HG02610 (cell line): Measurements from ENCODE around the gene MAL.
"Not testable (repeated sequence)": the region's sequence is repeated elsewhere in the genome, so short reads cannot be mapped to it uniquely, and the experiment has no call there.

Source experiments
- ATAC-seq: cut with Tn5 transposase; IDR thresholded peaks from one replicate; pipeline ENCODE4 v1.9.1; 2021; ENCODE audit warnings: mild to moderate bottlenecking, moderate library complexity; ENCODE audit not compliant: unreplicated experiment

The MAL gene

DNA sequence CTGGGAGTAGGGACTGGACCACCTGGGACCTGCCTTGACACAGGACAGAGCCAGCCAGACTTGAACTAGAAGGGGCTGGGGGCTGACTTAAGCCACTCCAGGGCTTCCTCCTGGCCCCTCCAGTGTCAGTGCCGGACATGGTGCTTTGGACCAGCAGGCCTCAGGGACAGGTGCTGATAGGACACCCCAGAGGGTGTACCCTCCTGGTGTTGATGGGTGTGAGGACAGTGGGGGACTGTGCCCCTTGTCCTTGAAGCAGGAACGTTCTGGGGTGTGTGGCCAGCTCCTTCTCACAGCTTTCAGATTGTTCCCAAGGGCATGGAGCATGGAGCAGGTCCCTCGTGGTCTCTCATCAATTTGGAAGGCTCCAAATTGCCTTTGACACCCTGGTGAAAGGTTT lies 6.8 kb downstream of the MAL start:
- no peak for ATAC-seq

DNA sequence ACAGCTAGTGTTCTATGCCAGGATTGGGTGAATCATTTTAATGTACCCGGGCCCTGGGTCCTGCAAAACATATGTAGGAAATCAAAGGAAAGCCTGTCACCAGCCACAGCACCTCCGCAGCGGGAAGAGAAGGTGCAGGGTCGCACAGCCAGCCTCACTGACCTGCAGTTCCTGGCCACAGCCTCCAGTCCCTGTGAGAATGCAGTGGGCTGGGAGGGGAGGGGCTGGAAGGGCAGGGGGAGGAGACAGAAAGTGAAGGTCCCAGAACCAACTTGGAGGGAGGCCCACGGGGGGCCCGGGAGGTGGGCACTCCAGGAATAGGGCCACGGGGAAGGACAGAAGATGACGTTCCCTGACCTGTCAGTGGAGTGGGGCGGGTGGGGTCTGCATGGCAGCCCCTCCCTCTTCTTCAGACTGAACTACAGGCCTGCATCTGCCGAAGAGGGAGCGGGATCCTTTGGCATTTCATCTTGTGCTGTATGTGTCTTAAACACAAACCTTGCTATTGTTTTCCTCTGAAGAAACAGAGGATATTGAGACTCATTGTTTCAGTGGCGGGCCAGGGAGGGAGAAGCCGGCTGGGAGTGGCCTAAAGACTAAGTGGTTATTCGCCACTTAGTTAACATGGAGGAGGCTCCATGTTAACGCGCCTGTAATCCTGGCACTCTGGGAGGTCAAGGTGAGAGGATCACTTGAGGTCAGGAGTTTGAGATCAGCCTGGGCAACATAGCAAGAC lies 7.5 kb downstream of the MAL start:
- no peak for ATAC-seq

DNA sequence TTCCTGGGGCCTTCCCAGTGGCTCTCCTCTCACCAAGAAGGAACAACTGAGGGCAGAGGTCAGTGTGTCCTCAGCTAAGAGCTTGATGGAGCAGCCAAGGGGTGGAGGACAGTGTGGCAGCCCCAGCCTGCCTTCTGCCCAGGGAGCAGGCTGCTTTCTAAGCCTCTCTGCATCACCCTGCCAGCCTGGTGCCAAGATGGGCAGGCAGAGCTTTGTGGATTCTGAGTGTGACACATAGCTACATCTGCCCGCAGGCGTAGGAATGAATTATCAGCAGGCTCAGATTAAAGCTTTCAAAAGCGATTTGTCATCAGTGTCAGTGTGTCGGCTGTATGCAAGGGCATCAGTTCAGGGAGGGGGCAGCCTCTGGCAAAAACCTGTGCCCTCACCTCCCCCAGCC lies 8.7 kb downstream of the MAL start:
- ATAC-seq: no peak

DNA sequence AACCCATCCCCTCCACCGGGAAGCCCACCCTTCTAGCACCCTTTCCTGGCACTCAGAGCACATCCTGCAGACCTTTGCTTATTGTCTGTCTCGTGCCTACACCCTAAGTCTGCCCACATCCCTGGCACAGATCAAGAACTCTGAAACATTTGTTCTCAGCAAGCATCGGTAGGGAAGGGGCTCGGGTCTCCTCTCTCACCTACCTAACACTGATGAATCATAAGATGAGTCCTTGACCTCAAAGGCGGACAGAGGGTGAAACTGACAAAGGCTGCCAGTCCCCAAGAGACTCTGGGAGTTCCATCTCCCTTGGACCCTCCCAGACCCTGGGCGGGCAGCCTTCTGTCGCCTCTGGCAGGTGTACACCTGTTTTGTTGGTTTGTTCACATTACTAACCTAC lies 9.3 kb downstream of the MAL start:
- ATAC-seq: no peak

DNA sequence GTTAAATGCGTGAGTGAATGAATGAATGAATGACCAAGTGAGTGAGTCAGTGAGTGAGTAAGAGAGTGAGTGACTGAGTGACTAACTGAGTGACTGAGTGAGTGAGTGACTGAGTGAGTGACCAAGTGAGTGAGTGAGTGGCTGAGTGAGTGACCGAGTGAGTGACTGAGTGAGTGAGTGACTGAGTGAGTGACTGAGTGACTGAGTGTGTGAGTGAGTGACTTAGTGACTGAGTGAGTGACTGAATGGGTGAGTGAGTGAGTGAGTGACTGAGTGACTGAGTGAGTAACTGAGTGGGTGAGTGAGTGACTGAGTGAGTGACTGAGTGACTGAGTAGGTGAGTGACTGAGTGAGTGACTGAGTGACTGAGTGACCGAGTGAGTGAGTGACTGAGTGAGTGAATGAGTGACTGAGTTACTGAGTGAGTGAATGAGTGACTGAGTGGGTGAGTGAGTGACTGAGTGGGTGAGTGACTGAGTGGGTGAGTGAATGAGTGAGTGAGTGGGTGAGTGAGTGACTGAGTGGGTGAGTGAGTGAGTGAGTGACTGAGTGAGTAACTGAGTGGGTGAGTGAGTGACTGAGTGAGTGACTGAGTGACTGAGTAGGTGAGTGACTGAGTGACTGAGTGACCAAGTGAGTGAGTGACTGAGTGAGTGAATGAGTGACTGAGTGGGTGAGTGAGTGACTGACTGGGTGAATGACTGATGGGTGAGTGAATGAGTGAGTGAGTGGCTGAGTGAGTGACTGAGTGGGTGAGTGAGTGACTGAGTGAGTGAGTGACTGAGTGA lies 11.3 kb downstream of the MAL start:
- no peak for ATAC-seq

DNA sequence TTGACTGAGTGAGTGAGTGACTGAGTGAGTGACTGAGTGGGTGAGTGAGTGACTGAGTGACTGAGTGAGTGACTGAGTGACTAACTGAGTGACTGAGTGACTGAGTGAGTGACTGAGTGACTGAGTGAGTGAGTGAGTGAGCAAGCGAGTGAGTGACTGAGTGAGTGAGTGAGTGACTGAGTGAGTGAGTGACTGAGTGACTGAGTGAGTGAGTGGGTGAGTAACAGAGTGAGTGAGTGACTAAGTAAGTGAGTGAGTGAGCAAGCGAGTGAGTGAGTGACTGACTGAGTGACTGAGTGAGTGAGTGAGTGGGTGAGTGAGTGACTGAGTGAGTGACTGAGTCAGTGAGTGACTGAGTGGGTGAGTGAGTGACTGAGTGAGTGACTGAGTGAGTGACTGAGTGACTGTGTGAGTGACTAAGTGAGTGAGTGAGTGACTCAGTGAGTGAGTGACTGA lies 11.9 kb downstream of the MAL start:
- ATAC-seq: no peak

DNA sequence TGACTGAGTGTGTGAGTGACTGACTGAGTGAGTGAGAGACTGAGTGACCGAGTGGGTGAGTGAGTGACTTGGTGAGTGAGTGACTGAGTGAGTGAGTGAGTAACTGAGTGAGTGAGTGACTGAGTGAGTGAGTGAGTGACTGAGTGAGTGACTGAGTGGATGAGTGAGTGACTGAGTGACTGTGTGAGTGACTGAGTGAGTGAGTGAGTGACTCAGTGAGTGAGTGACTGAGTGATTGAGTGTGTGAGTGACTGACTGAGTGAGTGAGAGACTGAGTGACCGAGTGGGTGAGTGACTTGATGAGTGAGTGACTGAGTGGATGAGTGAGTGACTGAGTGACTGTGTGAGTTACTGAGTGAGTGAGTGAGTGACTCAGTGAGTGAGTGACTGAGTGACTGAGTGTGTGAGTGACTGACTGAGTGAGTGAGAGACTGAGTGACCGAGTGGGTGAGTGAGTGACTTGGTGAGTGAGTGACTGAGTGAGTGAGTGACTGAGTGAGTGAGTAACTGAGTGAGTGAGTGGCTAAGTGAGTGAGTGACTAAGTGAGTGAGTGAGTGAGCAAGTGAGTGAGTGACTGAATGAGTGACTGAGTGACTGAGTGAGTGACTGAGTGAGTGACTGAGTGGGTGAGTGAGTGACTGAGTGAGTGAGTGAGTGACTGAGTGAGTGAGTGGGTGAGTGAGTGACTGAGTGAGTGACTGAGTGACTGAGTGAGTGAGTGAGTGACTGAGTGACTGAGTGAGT lies 12.5 kb downstream of the MAL start:
- not testable (repeated sequence) for ATAC-seq

DNA sequence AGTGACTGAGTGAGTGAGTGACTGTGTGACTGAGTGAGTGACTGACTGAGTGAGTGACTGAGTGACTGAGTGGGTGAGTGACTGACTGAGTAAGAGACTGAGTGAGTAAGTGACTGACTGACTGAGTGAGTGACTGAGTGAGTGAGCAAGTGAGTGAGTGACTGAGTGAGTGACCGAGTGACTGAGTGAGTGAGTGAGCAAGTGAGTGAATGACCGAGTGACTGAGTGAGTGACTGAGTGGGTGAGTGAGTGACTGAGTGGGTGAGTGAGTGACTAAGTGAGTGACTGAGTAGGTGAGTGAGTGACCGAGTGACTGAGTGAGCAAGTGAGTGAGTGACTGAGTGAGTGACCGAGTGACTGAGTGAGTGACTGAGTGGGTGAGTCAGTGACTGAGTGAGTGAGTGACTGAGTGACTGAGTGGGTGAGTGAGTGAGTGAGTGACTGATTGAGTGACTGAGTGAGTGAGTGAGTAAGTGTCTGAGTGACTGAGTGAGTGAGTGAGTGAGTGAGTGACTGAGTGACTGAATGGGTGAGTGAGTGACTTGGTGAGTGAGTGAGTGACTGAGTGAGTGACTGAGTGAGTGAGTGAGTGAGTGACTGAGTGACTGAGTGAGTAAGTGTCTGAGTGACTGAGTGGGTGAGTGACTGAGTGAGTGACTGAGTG lies 13.3 kb downstream of the MAL start:
- ATAC-seq: no peak

DNA sequence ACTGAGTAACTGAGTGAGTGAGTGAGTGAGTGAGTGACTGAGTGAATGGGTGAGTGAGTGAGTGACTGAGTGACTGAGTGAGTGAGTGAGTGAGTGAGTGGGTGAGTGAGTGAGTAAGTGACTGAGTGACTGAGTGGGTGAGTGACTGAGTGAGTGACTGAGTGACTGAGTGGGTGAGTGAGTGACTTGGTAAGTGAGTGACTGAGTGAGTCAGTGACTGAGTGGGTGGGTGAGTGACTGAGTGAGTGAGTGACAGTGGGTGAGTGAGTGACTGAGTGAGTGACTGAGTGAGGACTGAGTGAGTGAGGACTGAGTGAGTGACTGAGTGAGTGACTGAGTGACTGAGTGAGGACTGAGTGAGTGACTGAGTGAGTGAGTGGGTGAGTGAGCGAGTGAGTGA lies 13.9 kb downstream of the MAL start:
- no peak for ATAC-seq

DNA sequence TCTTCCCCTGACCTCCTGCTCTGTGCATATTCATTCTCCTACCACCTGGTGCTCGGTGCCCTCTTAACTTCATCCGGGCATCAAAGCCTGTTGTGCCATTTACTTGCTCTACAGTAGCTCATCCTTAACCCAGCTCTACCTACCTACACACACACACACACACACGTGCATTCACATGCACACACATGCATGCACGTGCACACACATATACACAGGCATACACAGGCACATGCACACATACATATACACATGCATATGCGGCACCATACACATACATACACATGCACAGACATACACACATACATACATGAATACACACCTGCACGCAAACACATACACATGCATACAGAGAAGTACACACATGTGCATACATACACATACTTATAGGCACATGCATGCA lies 14.5 kb downstream of the MAL start:
- no peak for ATAC-seq

DNA sequence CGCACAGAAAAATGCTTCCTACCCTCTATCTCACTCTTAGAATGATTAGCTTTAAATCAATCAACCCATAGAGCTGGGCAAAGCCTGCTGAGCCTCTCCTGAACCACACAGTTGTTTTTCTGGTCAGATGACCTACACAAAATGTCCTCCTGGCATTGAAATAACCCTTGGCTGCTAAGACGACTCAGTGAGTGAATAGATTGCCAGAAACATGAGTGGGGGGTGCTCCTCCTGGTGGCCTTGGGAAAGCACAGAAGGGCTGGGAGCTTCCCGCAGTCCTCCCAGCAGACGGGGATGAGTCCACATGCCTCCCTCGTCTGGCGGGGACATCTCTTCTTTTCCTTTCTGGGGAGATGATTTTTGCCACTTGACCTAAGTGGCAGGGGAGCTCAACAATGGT lies 14.9 kb downstream of the MAL start:
- ATAC-seq: no peak

DNA sequence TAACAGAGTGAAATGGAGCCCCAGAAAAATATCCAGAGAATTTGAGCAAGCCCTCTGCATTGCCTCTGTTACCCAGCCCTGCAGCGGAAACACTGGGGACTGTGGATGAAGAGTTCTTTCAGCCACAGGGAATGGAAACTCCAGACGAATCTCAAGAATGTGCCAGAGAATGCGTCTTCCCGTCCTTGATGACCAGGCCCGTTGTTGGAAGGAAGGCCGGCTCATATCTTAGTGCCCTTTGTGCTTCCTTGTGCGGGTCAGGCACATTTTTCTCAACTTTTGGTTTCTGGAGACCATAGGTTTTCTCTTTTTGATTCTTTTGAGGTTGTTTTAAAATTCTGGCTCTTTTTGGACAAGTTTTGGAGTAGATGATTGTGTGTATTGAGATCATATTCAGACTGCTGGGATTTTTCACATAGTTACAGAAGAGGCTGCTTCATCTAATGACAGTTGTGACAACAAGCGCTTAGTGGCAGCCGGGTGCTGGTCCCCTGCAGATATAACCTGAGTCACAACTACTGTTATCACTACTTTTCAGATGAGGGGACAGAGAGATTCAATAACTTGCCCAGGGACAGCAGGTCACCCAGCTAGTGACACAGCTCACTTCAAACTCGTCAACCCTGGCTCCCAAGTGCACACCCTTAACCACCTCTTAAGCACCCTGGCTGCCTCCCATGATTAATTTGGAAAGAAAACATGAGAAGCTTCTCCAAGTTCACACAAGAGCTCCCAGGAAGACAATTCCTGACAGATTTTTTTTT lies 15.7 kb downstream of the MAL start:
- peak; percentile 56 for ATAC-seq

DNA sequence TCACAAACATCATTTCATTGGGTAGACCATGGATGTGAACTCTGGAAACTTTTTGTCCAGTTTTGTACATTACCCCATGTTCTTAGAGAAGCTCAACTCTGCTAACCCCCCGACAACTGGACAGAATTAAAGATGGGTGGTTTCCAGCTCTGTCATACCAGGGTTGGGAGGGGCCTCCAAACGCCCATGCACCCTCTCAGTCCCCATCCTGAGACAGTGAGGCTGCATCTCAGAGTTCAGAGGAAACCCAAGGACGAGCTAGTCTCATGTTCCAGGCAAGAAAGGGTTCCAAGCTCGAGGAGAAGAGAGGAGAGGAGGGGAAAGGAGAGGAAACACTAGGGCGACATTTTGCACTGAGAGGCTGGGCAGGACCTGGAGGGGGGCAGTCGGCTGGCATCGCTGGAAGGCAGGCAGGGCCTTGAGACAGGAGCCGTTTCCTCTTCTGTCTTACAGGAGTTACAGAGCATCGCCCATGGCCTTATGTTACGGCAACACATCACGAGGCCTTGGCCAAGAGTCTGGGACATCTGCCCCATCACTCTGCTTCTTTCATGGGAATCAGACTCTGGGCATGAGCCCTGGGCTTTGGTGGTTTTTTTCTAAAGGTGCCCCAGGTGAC lies 16.4 kb downstream of the MAL start:
- ATAC-seq: peak; percentile 59

DNA sequence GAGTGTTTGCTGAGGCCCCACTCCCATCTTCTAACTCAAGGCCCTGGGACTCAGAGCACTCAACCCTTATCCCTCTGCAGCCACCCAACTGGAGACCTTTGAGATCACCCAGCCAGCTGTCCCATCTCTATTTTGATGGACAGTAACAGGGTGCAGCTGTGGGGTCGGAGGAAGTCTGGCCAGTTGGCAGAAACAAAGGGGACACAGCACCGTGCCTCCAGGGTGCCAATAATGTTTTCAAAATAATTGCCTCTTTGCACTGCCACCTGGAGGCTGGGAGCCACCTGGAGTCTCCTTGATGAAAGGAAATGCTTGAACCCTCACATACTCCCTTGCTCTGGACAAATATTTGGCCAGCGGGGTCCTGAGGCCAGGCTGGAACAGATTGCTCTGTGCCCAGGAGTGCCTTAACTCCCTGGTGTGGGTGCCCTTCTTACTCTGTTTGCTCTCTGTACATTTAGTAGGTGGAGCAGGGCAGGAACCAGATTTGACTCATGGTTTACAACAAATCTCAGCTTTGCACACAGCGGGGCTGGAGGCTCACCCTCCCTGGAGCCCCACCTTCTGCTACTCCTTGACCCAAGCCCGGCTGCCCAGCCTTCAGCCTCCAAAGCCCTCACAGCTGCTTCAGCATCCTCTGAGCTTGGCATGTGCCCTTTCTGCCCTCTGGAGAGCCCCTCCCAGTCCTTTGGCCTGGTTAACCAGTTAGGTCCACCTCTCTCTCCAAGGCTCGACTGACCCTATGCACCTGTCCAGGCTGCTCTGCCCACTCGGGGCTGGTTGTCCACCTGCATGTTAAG lies 17.2 kb downstream of the MAL start:
- ATAC-seq: no peak

DNA sequence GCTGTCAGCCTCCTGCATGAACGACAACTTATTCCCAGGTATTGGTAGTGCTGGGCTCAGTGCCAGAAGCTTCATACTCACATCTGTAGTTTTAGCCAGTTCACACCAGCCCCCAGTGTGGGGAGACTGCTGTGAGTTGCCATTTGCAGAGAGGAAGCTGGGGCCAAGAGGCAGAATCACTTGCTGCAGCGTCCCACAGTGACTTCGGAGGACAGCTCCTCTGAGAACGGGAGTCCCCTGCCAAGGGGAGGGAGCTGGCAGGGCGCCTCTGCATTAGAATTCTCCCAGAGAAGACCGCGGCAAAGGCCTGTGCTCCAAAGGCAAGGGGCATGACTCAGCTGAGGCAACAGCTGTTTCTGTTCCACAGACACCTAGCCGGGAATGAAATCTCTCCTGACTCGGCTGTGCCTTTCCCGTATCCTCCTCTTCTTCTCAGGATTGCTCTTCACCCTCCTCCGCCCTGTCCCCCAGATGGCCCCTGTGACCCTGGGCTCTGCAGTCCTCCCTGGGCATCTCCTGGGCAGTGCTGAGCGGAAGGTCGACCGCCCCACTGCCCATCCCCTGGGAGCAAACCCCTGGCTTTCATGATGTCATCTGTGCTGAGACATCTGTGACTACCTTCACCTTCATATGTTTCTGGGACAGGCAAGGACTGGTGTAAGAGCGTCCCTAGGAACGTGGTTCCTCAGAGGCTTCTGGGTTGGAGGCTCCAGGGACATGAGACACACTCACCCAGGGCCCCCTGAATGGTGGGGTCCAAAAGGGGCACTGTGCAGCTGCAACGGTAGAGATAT lies 18.0 kb downstream of the MAL start:
- peak; percentile 48 for ATAC-seq

DNA sequence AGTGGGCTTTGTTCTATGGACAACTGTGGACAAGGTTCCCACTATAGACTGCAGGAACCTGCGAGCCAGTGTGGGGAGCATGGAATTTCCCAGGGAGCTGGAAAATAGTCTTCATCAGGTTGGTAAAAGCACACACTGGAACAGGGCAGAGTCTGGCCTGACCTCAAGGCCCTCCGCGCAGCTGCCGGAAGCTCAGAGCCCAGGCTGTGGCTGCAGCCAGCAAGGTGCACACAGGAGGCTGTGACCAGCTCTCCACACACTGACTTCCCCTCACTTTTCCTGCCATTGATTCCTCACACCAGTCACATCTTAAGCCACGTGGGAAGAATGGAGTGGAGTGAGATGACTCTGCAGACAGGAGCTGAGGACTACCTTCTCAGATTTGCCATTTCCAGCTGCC lies 19.1 kb downstream of the MAL start:
- no peak for ATAC-seq

DNA sequence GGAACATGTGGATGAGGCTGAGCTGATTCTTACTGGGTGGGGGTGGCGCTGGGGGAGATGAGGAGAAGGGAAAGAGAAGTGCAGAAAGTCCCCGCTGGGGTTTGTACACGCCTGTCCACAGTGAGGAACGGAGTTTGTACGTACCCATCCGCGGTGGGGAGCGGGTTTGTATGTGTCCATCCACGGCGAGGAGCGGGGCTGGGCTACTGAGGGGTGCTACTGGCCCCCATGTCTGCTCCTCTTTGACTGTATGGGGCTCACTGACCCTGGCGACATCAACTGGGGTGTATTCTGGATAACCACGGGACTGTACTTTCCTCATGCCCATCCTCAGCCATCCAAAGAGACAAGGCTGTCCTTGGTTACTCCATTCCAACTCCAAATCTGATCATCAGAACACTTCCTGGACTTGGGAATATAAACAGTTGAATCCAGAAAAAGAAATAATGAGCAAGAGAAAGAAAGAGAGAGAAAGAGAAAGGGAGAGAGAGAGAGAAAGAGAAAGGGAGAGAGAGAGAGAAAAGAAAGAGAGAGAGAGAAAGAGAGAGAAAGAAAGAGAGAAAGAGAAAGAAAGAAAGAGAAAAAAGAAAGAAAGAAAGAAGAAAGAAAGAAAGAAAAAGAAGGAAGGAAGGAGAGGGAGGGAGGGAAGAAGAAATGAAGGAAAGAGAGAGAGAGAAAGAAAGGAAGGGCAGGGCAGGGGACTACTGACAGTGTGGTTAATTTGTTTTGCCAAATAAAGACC lies 21.0 kb downstream of the MAL start:
- no peak for ATAC-seq
